Measurements from ENCODE around the gene NLGN1. TPM values are rescaled to one million over a fixed set of nuclear protein-coding genes. Genes with fewer than 3 reads are reported as not detected.

Gene NLGN1
- total and polyA plus RNA-seq, 2 of the 8 experiments (the other 6 are each of a cell fraction or from before 2014, with no cell fraction given) = 7.8 to 14.8 TPM

DNA sequence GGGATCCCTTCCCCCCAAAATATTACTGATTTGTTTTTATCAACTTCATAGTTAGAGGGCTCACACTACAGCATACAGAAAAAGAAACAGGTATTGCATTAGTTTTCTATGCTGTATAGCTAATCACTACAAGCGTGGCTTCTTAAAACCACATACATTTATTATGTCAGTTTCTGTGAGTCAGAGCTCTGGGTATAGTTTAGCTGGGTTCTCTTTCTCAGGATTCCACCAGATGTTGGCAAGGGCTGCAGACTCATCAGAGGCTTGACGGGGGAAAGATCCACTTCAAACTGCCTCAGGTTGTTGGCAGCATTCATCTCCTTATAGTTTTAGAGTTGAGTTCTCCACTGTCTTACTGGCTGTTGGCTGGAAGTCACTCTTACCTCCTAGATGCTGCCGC lies 328.0 kb downstream of the NLGN1 start (continued):
- TF ChIP-seq TAF1 (IDR thresholded peaks at IDR 0.05; ENCODE audit: low read depth, low read length) (no peak), SP4 (IDR thresholded peaks at IDR 0.05; ENCODE audit: low read length) (no peak), JUN (IDR thresholded peaks at IDR 0.05; ENCODE audit: low read depth, low read length) (no peak), SAP30 (IDR thresholded peaks at IDR 0.05; ENCODE audit: insufficient read depth, insufficient replicate concordance, low read length) (no peak), RNF2 (IDR thresholded peaks at IDR 0.05; ENCODE audit: borderline replicate concordance, low read depth, low read length, missing control alignments, poor library complexity, severe bottlenecking) (no peak)
